Measurements from ENCODE around the gene GART.

DNA sequence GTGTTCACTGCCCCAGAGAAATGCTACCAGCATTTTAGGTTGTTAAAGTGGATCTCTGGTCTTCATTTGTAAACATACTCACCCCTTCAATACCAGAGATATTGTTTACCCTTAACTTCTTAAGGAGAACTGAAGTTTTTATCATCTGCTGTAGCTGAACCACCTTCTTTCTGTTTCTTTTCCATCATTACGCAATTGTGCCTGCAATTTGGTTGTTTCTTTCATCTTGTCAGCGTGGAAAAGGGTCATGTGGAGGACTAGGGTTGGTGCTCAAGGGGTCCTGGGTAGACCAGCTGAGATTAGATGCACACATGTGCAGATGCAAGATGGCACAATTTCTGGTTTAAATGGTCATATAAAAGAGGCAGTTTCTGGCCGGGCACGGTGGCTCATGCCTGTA lies 23.0 kb downstream of the GART start:
- TF ChIP-seq, protein P1, sequence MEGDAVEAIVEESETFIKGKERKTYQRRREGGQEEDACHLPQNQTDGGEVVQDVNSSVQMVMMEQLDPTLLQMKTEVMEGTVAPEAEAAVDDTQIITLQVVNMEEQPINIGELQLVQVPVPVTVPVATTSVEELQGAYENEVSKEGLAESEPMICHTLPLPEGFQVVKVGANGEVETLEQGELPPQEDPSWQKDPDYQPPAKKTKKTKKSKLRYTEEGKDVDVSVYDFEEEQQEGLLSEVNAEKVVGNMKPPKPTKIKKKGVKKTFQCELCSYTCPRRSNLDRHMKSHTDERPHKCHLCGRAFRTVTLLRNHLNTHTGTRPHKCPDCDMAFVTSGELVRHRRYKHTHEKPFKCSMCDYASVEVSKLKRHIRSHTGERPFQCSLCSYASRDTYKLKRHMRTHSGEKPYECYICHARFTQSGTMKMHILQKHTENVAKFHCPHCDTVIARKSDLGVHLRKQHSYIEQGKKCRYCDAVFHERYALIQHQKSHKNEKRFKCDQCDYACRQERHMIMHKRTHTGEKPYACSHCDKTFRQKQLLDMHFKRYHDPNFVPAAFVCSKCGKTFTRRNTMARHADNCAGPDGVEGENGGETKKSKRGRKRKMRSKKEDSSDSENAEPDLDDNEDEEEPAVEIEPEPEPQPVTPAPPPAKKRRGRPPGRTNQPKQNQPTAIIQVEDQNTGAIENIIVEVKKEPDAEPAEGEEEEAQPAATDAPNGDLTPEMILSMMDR (IDR thresholded peaks at IDR 0.05; ENCODE audit: control extremely low read depth in 1 of 3, insufficient read depth in 1 of 3, low read depth in 1 of 3, low read length in 3 of 3): no peak
- TF ChIP-seq SAP30 (IDR thresholded peaks at IDR 0.05; ENCODE audit: insufficient read depth, insufficient replicate concordance, low read length): no peak
- TF ChIP-seq TCF12 (IDR thresholded peaks at IDR 0.05; ENCODE audit: low read depth, low read length): no peak
